Left ventricle myocardium inferior (tissue), 1 donor: ENCODE measurements around the gene CNST. TPM values are rescaled to one million over a fixed set of nuclear protein-coding genes. Genes with fewer than 3 reads are reported as not detected.

Experiments
- DNase-seq: peaks from one replicate; pipeline ENCODE4 v3.0.0-alpha.2; 2020
- H3K27ac ChIP-seq: fragments of 200-600 bp; replicated peaks from 2 replicates; pipeline ENCODE4 v1.8.0; 2021
- H3K27me3 ChIP-seq: fragments of 200-600 bp; 2 replicates; pipeline ENCODE4 v1.8.0; 2021; ENCODE audit warnings: low read depth
- H3K36me3 ChIP-seq: fragments of 200-600 bp; 2 replicates; pipeline ENCODE4 v1.8.0; 2021
- H3K4me1 ChIP-seq: fragments of 200-600 bp; 2 replicates; pipeline ENCODE4 v1.8.0; 2021
- H3K4me3 ChIP-seq: fragments of 200-600 bp; 2 replicates; pipeline ENCODE4 v1.8.0; 2021; ENCODE audit warnings: mild to moderate bottlenecking, moderate library complexity
- H3K9me3 ChIP-seq: fragments of 200-600 bp; replicated peaks from 2 replicates; pipeline ENCODE4 v1.8.0; 2021
- intact Hi-C: fragments of 100-400 bp; cut with micrococcal nuclease; formaldehyde crosslinking; loops from one replicate; pipeline ENCODE4 v1.11.0; 2022
- total RNA-seq: library from RNA; stranded (reverse); fragmentation: NEBNext Ultra II Directional; extraction: Animal tissue kit (Norgen Biotek cat#: 25700); gene quantifications from one replicate; pipeline ENCODE4 v1.2.1, GENCODE V29; 2021
- TF ChIP-seq, protein P1 (sequence below): fragments of 200-600 bp; IDR thresholded peaks from 2 replicates; pipeline ENCODE4 v1.8.0; 2021; ENCODE audit warnings: antibody characterized with exemption, mild to moderate bottlenecking, borderline replicate concordance
- donor health status: DM: no; HTN: yes; CAD: no; lungs with severe emphysema.

CNST gene
- total RNA-seq, 1 donor from 2014 or later = 18.9 TPM

DNA sequence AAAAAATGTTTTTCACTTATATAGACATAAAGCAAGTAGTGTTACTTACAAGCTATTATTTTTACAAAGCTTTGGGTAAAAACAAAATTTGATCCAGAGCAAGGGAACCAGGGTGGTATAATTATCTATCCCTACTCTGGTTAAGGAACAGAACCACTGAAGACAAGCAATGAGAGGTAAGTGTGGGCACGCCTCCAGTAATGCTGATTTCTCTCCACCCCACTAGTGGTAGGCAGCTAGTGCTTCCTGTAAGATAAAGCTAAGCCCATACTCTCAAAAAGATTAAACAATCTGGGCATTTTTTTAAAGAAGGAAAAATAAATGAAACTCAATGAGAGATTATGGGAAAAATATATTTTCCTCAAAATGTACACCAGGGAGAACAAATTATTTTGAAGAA is 22.3 kb upstream of the CNST start:
- H3K27ac ChIP-seq = no peak overlapping the region
- no peak overlapping the region for H3K4me3 ChIP-seq
- no peak for DNase-seq
- TF ChIP-seq, protein P1, sequence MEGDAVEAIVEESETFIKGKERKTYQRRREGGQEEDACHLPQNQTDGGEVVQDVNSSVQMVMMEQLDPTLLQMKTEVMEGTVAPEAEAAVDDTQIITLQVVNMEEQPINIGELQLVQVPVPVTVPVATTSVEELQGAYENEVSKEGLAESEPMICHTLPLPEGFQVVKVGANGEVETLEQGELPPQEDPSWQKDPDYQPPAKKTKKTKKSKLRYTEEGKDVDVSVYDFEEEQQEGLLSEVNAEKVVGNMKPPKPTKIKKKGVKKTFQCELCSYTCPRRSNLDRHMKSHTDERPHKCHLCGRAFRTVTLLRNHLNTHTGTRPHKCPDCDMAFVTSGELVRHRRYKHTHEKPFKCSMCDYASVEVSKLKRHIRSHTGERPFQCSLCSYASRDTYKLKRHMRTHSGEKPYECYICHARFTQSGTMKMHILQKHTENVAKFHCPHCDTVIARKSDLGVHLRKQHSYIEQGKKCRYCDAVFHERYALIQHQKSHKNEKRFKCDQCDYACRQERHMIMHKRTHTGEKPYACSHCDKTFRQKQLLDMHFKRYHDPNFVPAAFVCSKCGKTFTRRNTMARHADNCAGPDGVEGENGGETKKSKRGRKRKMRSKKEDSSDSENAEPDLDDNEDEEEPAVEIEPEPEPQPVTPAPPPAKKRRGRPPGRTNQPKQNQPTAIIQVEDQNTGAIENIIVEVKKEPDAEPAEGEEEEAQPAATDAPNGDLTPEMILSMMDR = no peak
- intact Hi-C loops = no loop called here
- H3K4me1 ChIP-seq = peaks cover 3% of the 10 kb centered on the region
- no peaks in the 10 kb centered on the region for H3K9me3 ChIP-seq
- H3K27me3 ChIP-seq = no peaks in the 10 kb centered on the region
- peaks cover 82% of the 10 kb centered on the region for H3K36me3 ChIP-seq

DNA sequence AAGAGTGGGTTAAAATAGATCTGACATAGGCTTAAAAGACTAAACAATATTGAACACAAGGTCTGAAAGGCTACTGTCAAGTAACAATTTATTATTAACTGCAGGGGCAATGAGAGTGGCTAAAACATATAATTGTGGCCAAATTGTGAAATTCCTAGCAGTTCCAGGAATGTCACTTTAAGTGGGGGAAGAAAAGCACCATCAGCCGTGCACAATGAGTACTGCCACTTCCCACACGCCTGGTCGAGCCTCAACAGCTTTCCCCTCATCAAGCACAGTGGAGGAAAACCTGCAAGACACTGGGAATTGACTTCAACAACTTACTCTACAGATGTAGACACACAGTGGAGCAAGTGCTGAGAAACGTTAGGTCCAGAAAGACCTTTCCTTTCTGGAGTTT is 16.6 kb upstream of the CNST start:
- intact Hi-C loops = no loop called here
- no peaks in the 10 kb centered on the region for H3K9me3 ChIP-seq
- no peak overlapping the region for H3K27ac ChIP-seq
- TF ChIP-seq, protein P1 = no peak
- peaks cover 85% of the 10 kb centered on the region for H3K36me3 ChIP-seq
- H3K4me3 ChIP-seq = no peak overlapping the region
- no peaks in the 10 kb centered on the region for H3K27me3 ChIP-seq
- no peak for DNase-seq
- peaks cover 3% of the 10 kb centered on the region for H3K4me1 ChIP-seq

DNA sequence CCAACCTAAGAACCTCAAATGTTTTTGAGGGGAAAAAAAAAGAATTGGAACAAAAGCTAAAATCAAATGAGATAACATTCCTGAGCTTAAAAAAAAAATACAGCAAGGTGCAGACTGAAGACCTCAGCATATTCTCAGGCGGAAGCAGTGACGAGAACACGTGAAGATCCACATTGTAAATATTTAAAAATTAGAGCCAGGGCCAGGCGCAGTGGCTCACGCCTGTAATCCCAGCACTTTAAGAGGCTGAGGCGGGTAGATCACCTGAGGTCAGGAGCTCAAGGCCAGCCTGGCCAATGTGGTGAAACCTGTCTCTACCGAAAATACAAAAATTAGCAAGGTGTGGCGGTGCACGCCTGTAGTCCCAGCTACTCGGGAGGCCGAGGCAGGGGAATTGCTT is 15.9 kb upstream of the CNST start:
- DNase-seq = no peak
- Histone ChIP-seq H3K36me3 (peaks cover 87% of the 10 kb centered on the region), H3K9me3 (no peaks in the 10 kb centered on the region), H3K4me3 (no peak overlapping the region), H3K27me3 (no peaks in the 10 kb centered on the region), H3K4me1 (peaks cover 3% of the 10 kb centered on the region), H3K27ac (no peak overlapping the region)
- TF ChIP-seq, protein P1 = no peak
- intact Hi-C loops = no loop called here

DNA sequence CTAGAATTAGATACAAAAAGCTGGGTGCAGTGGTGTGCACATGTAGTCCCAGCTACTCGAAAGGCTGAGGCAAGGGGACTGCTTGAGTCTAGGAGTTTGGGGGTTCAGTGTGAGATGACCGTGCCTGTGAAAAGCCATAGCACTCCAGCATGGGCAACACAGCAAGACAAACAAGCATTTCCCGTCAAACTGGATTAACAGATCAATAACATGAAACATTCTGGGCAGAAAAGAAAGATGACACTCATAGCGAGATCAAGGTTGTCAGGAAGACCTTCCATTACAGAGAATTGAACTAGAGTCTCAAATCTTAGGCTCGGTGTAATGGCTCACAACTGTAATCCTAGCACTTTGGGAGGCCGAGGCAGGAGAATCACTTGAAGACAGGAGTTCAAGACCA is 14.1 kb upstream of the CNST start:
- TF ChIP-seq, protein P1 = no peak
- no peak overlapping the region for H3K4me3 ChIP-seq
- intact Hi-C loops = no loop called here
- peaks cover 3% of the 10 kb centered on the region for H3K4me1 ChIP-seq
- H3K9me3 ChIP-seq = no peaks in the 10 kb centered on the region
- no peaks in the 10 kb centered on the region for H3K27me3 ChIP-seq
- DNase-seq = no peak
- H3K36me3 ChIP-seq = peaks cover 95% of the 10 kb centered on the region
- H3K27ac ChIP-seq = no peak overlapping the region

DNA sequence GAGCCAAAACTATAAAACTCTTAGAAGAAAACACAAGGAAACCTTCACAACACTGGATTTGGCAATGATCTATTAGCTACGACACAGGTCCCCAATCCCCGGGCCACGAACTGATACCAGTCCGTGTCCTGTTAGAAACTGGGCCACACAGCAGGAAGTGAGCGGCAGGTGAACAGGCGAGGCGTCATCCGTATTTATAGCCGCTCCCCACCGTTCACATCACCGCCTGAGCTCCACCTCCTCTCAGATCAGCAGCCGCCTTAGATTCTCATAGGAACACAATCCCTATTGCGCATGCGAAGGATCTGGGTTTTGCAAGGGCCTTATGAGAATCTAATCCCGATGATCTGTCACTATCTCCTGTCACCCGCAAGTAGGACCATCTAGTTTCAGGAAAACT is 12.1 kb upstream of the CNST start:
- Histone ChIP-seq H3K9me3 (no peaks in the 10 kb centered on the region), H3K36me3 (peaks cover 90% of the 10 kb centered on the region), H3K27me3 (no peaks in the 10 kb centered on the region), H3K4me3 (no peak overlapping the region), H3K4me1 (no peaks in the 10 kb centered on the region), H3K27ac (no peak overlapping the region)
- DNase-seq = no peak
- TF ChIP-seq, protein P1 = no peak
- intact Hi-C loops = no loop called here

DNA sequence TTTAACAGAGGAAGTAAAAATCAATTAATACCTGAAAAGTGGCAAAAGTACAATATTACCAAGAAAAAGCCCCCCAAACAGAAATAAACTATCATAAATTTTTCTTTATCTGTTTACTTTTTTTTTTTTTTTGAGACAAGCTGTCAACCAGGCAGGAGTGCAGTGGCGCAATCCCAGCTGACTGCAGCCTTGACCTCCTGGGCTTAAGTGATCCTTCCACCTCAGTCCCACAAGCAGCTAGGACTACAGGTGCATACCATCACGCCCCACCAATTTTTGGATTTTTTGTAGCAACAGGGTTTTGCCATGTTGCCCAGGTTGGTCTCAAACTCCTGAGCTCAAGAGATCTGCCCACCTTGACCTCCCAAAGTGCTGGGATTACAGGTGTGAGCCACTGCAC is 8.2 kb upstream of the CNST start:
- Histone ChIP-seq H3K27ac (no peak overlapping the region), H3K4me3 (no peak overlapping the region), H3K36me3 (peaks cover 73% of the 10 kb centered on the region), H3K4me1 (no peaks in the 10 kb centered on the region), H3K27me3 (no peaks in the 10 kb centered on the region), H3K9me3 (no peaks in the 10 kb centered on the region)
- DNase-seq = no peak
- intact Hi-C loops = no loop called here
- TF ChIP-seq, protein P1 = no peak
